SK-N-SH (cell line): ENCODE data around the gene OTOG. TPM values are rescaled to one million over a fixed set of nuclear protein-coding genes. Genes with fewer than 3 reads are reported as not detected.

Experiments used
- CTCF ChIA-PET: fragments of 300-600, 350-600 bp; formaldehyde crosslinking; extraction: SDS; loops from one replicate; lab custom pipeline; 2021; lab: Yijun Ruan, JAX
- POLR2A ChIA-PET: fragments of 350-600 bp; sonication (Branson Sonifier 250); formaldehyde crosslinking; extraction: SDS; loops from one replicate; lab custom pipeline; 2020; ENCODE audit warnings: antibody characterized with exemption, inconsistent platforms; lab: Yijun Ruan, JAX
- DNase-seq: peaks from one replicate; pipeline ENCODE4 v3.0.0; 2012
- H2AFZ ChIP-seq: fragments of 200-600 bp; sonication (generic); 2 replicates; pipeline ENCODE4 v1.8.1; 2016; ENCODE audit warnings: antibody characterized with exemption, mild to moderate bottlenecking, low read depth
- H3F3A ChIP-seq: fragments of 200-600 bp; sonication (generic); replicated peaks from 2 replicates; pipeline ENCODE3; 2016; ENCODE audit warnings: antibody characterized with exemption, mild to moderate bottlenecking; ENCODE audit not compliant: insufficient read depth
- H3K27ac ChIP-seq, 2 experiments: fragments of 200-500 bp in 1 of 2; fragments of 200-600 bp in 1 of 2; sonication (Bioruptor generic) in 1 of 2; sonication (generic), shearing (Covaris generic) in 1 of 2; 2 replicates each; pipeline versions ENCODE4 v1.5.1 to v1.6.1; 2014 to 2016; ENCODE audit warnings: low read depth in 2 of 2, inconsistent platforms in 1 of 2, low read length in 1 of 2, mild to moderate bottlenecking in 1 of 2, mixed read lengths in 1 of 2
- H3K27me3 ChIP-seq: fragments of 200-600 bp; sonication (generic), shearing (Covaris generic); 2 replicates; pipeline ENCODE4 v1.6.1; 2016; ENCODE audit warnings: mixed run types; ENCODE audit not compliant: insufficient read depth
- H3K36me3 ChIP-seq, 2 experiments: fragments of 200-500 bp in 1 of 2; fragments of 200-600 bp in 1 of 2; sonication (Bioruptor generic) in 1 of 2; sonication (generic) in 1 of 2; replicated peaks in 1 of 2; 2 replicates each; pipeline versions ENCODE3 to v1.5.1; 2014 to 2016; ENCODE audit warnings: low read length in 1 of 2, mild to moderate bottlenecking in 1 of 2; ENCODE audit not compliant: insufficient read depth in 2 of 2, control insufficient read depth in 1 of 2
- H3K4me1 ChIP-seq, 2 experiments: fragments of 200-500 bp in 1 of 2; fragments of 200-600 bp in 1 of 2; sonication (Bioruptor generic) in 1 of 2; sonication (generic), shearing (Covaris generic) in 1 of 2; 2 replicates each; pipeline versions ENCODE4 v1.5.1 to v1.6.1; 2014 to 2016; ENCODE audit warnings: low read depth in 1 of 2, low read length in 1 of 2, mixed run types in 1 of 2; ENCODE audit not compliant: insufficient read depth in 2 of 2, control insufficient read depth in 1 of 2
- H3K4me2 ChIP-seq: fragments of 200-600 bp; sonication (generic), shearing (Covaris generic); 2 replicates; pipeline ENCODE4 v1.6.1; 2017; ENCODE audit warnings: mixed run types
- H3K4me3 ChIP-seq, 2 experiments: fragments of 200-500 bp in 1 of 2; fragments of 200-600 bp in 1 of 2; sonication (Bioruptor generic) in 1 of 2; sonication (generic), shearing (Covaris generic) in 1 of 2; 2 replicates each; pipeline versions ENCODE4 v1.5.1 to v1.8.1; 2014 to 2016; ENCODE audit warnings: low read depth in 2 of 2, inconsistent platforms in 1 of 2, low read length in 1 of 2, mild to moderate bottlenecking in 1 of 2, mixed read lengths in 1 of 2, moderate library complexity in 1 of 2
- H3K79me2 ChIP-seq: fragments of 200-600 bp; sonication (generic); 2 replicates; pipeline ENCODE4 v1.8.1; 2017; ENCODE audit warnings: mild to moderate bottlenecking; ENCODE audit not compliant: insufficient read depth
- H3K9ac ChIP-seq: fragments of 200-600 bp; sonication (generic); 2 replicates; pipeline ENCODE4 v1.6.1; 2017; ENCODE audit warnings: mixed run types
- H3K9me2 ChIP-seq: fragments of 200-600 bp; sonication (generic); 2 replicates; pipeline ENCODE4 v1.6.1; 2017; ENCODE audit warnings: mixed run types
- H3K9me3 ChIP-seq: fragments of 200-600 bp; sonication (generic); 2 replicates; pipeline ENCODE4 v1.6.1; 2017; ENCODE audit warnings: mixed run types, mild to moderate bottlenecking, moderate library complexity
- H4K20me1 ChIP-seq: fragments of 200-600 bp; sonication (generic); 2 replicates; pipeline ENCODE4 v1.6.1; 2017; ENCODE audit warnings: mild to moderate bottlenecking, mixed run types; ENCODE audit not compliant: insufficient read depth
- CHD2 ChIP-seq: fragments of 150-350 bp; IDR thresholded peaks from 2 replicates; pipeline ENCODE4 v1.6.1; 2018; ENCODE audit warnings: low read length; ENCODE audit not compliant: partially characterized antibody
- EZH2phosphoT487 ChIP-seq: fragments of 200-600 bp; sonication (generic); IDR thresholded peaks from 2 replicates; pipeline ENCODE4 v1.6.1; 2017; ENCODE audit warnings: low read depth, mixed run types, mild to moderate bottlenecking, antibody characterized with exemption, moderate library complexity, borderline replicate concordance
- FOSL2 ChIP-seq: IDR thresholded peaks from 2 replicates; pipeline ENCODE4 v1.4.0; 2012; ENCODE audit warnings: low read depth, mild to moderate bottlenecking, moderate library complexity, borderline replicate concordance
- FOXJ3 ChIP-seq: sonication (generic); formaldehyde crosslinking; IDR thresholded peaks from 2 replicates; pipeline ENCODE4 v1.5.1; 2020; ENCODE audit warnings: mild to moderate bottlenecking, missing genetic modification reagents
- FOXM1 ChIP-seq: IDR thresholded peaks from 2 replicates; pipeline ENCODE4 v1.4.0; 2012; ENCODE audit warnings: low read depth, mild to moderate bottlenecking
- JUND ChIP-seq: IDR thresholded peaks from 2 replicates; pipeline ENCODE4 v1.4.0; 2012
- MXI1 ChIP-seq: IDR thresholded peaks from 2 replicates; pipeline ENCODE4 v1.6.1; 2012; ENCODE audit warnings: mild to moderate bottlenecking, low read depth, low read length, improper control_type of control experiment
- NFIC ChIP-seq: IDR thresholded peaks from 2 replicates; pipeline ENCODE4 v1.4.0; 2012; ENCODE audit warnings: borderline replicate concordance
- NRF1 ChIP-seq: IDR thresholded peaks from 2 replicates; pipeline ENCODE4 v1.6.1; 2012; ENCODE audit warnings: low read depth, mild to moderate bottlenecking, low read length
- POLR2AphosphoS5 ChIP-seq: IDR thresholded peaks from 2 replicates; pipeline ENCODE4 v1.6.1; 2012; ENCODE audit warnings: low read depth, low read length
- RAD21 ChIP-seq: IDR thresholded peaks from 2 replicates; pipeline ENCODE4 v1.6.1; 2012; ENCODE audit warnings: mild to moderate bottlenecking, low read length
- RCOR1 ChIP-seq: fragments of 150-350 bp; IDR thresholded peaks from 2 replicates; pipeline ENCODE4 v1.6.1; 2017; ENCODE audit warnings: antibody characterized with exemption, low read length
- SIN3A ChIP-seq: IDR thresholded peaks from 2 replicates; pipeline ENCODE4 v1.6.1; 2012; ENCODE audit warnings: low read depth, mild to moderate bottlenecking, low read length, moderate library complexity, borderline replicate concordance
- SMC3 ChIP-seq: IDR thresholded peaks from 2 replicates; pipeline ENCODE4 v1.6.1; 2012; ENCODE audit warnings: low read depth, low read length, improper control_type of control experiment
- TCF12 ChIP-seq: IDR thresholded peaks from 2 replicates; pipeline ENCODE4 v1.4.0; 2012
- TEAD4 ChIP-seq: IDR thresholded peaks from 2 replicates; pipeline ENCODE4 v1.4.0; 2012; ENCODE audit warnings: mild to moderate bottlenecking, borderline replicate concordance; ENCODE audit not compliant: insufficient read depth
- USF1 ChIP-seq: IDR thresholded peaks from 2 replicates; pipeline ENCODE4 v1.4.0; 2012; ENCODE audit warnings: low read depth, borderline replicate concordance
- YY1 ChIP-seq: IDR thresholded peaks from 2 replicates; pipeline ENCODE4 v1.4.0; 2012; ENCODE audit warnings: low read depth, mild to moderate bottlenecking
- WGBS: methylation state at CpG from one replicate; pipeline ENCODE4 v1.1.6; 2017; ENCODE audit warnings: low lambda C conversion rate; 5-methylcytosine and 5-hydroxymethylcytosine counted together
- polyA plus RNA-seq, 3 experiments: library from polyadenylated mRNA; depleted of rRNA; stranded (reverse); fragments of >200 nt; gene quantifications; 2 replicates each; pipeline ENCODE4 v1.2.3, GENCODE V29; 2012
- TF ChIP-seq, protein P1 (sequence below): IDR thresholded peaks from 2 replicates; pipeline ENCODE4 v1.4.0; 2012; ENCODE audit warnings: low read depth, borderline replicate concordance
- TF ChIP-seq, protein P2 (sequence below): IDR thresholded peaks from 2 replicates; pipeline ENCODE4; 2012

Gene OTOG
- polyA plus RNA-seq, 1 of the 3 experiments (the other 2 are of a cell fraction): not detected

GRCh38 chr11:17579451-17579850 lies 32.4 kb downstream of the OTOG start:
- no peak overlapping the region for H2AFZ ChIP-seq
- no peak for DNase-seq
- H3K27ac ChIP-seq: no peak overlapping the region
- POLR2A ChIA-PET: interaction anchor here (0.7 kb wide), 1 partner anchor 100 kb away, joined by 3 read pairs; no protein-coding TSS in a partner anchor
- H3K9me3 ChIP-seq: no peaks in the 10 kb centered on the region
- no peaks in the 10 kb centered on the region for H3K9me2 ChIP-seq
- no peak overlapping the region for H3K4me2 ChIP-seq
- H3F3A ChIP-seq: no peaks in the 10 kb centered on the region
- no peaks in the 10 kb centered on the region for H4K20me1 ChIP-seq
- no peaks in the 10 kb centered on the region for H3K27me3 ChIP-seq
- no peaks in the 10 kb centered on the region for H3K36me3 ChIP-seq
- H3K9ac ChIP-seq: no peak overlapping the region
- TF ChIP-seq FOXJ3 (CRISPR knock-in tag) (no peak), USF1 (no peak), RAD21 (no peak), CHD2 (no peak), FOSL2 (no peak), POLR2AphosphoS5 (no peak), RCOR1 (no peak), SIN3A (no peak), SMC3 (no peak), EZH2phosphoT487 (no peak), NFIC (no peak), JUND (no peak), TCF12 (no peak)
- TF ChIP-seq, protein P1, sequence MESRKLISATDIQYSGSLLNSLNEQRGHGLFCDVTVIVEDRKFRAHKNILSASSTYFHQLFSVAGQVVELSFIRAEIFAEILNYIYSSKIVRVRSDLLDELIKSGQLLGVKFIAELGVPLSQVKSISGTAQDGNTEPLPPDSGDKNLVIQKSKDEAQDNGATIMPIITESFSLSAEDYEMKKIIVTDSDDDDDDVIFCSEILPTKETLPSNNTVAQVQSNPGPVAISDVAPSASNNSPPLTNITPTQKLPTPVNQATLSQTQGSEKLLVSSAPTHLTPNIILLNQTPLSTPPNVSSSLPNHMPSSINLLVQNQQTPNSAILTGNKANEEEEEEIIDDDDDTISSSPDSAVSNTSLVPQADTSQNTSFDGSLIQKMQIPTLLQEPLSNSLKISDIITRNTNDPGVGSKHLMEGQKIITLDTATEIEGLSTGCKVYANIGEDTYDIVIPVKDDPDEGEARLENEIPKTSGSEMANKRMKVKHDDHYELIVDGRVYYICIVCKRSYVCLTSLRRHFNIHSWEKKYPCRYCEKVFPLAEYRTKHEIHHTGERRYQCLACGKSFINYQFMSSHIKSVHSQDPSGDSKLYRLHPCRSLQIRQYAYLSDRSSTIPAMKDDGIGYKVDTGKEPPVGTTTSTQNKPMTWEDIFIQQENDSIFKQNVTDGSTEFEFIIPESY: no peak
- TF ChIP-seq, protein P2, sequence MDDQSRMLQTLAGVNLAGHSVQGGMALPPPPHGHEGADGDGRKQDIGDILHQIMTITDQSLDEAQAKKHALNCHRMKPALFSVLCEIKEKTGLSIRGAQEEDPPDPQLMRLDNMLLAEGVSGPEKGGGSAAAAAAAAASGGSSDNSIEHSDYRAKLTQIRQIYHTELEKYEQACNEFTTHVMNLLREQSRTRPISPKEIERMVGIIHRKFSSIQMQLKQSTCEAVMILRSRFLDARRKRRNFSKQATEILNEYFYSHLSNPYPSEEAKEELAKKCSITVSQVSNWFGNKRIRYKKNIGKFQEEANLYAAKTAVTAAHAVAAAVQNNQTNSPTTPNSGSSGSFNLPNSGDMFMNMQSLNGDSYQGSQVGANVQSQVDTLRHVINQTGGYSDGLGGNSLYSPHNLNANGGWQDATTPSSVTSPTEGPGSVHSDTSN: no peak
- CTCF ChIA-PET: interaction anchor here (0.6 to 1.3 kb wide), 4 partner anchors 8 to 219 kb away, joined by 3 to 4 read pairs (median 3); no protein-coding TSS in a partner anchor
- H3K4me3 ChIP-seq: no peak overlapping the region
- no peaks in the 10 kb centered on the region for H3K4me1 ChIP-seq
- 61% methylated on average over 3 of the region's 7 CpGs for WGBS
- no peaks in the 10 kb centered on the region for H3K79me2 ChIP-seq

GRCh38 chr11:17580271-17580670 lies 33.2 kb downstream of the OTOG start:
- CTCF ChIA-PET: no interaction called here
- H3F3A ChIP-seq: no peaks in the 10 kb centered on the region
- WGBS: 8% methylated on average over 1 of the region's 1 CpG
- TF ChIP-seq SIN3A (no peak), JUND (no peak), NFIC (no peak), FOSL2 (no peak), RCOR1 (no peak), TCF12 (no peak), FOXM1 (no peak), MXI1 (no peak), YY1 (no peak), FOXJ3 (CRISPR knock-in tag) (no peak), NRF1 (no peak), USF1 (no peak), TEAD4 (no peak)
- TF ChIP-seq, protein P2: no peak
- TF ChIP-seq, protein P1: no peak

More at GRCh38 chr11:17580271-17580670, 33.2 kb downstream of the OTOG start:
- no peak overlapping the region for H3K9ac ChIP-seq
- no peaks in the 10 kb centered on the region for H3K4me1 ChIP-seq
- POLR2A ChIA-PET: interaction anchor here (0.7 kb wide), 1 partner anchor 101 kb away, joined by 3 read pairs; no protein-coding TSS in a partner anchor
- no peaks in the 10 kb centered on the region for H3K9me2 ChIP-seq
- no peaks in the 10 kb centered on the region for H4K20me1 ChIP-seq
- no peak for DNase-seq
- no peaks in the 10 kb centered on the region for H3K79me2 ChIP-seq
- no peaks in the 10 kb centered on the region for H3K36me3 ChIP-seq
- H2AFZ ChIP-seq: no peak overlapping the region
- H3K27me3 ChIP-seq: no peaks in the 10 kb centered on the region
- H3K9me3 ChIP-seq: no peaks in the 10 kb centered on the region
- H3K4me3 ChIP-seq: no peak overlapping the region
- no peak overlapping the region for H3K4me2 ChIP-seq
- H3K27ac ChIP-seq: no peak overlapping the region
